NCI-H2227 (cell line): ENCODE results near the gene DDAH2.
A peak's percentile ranks its signal among the peaks of the same experiment; 100 is the strongest.
"Not testable (repeated sequence)": the region's sequence is repeated elsewhere in the genome, so short reads cannot be mapped to it uniquely, and the experiment has no call there.

Source experiments
- DNase-seq: peaks from one replicate; lab custom pipeline; 2025; ENCODE audit not compliant: unreplicated experiment; lab: John Stamatoyannopoulos, UW

DDAH2 gene

DNA sequence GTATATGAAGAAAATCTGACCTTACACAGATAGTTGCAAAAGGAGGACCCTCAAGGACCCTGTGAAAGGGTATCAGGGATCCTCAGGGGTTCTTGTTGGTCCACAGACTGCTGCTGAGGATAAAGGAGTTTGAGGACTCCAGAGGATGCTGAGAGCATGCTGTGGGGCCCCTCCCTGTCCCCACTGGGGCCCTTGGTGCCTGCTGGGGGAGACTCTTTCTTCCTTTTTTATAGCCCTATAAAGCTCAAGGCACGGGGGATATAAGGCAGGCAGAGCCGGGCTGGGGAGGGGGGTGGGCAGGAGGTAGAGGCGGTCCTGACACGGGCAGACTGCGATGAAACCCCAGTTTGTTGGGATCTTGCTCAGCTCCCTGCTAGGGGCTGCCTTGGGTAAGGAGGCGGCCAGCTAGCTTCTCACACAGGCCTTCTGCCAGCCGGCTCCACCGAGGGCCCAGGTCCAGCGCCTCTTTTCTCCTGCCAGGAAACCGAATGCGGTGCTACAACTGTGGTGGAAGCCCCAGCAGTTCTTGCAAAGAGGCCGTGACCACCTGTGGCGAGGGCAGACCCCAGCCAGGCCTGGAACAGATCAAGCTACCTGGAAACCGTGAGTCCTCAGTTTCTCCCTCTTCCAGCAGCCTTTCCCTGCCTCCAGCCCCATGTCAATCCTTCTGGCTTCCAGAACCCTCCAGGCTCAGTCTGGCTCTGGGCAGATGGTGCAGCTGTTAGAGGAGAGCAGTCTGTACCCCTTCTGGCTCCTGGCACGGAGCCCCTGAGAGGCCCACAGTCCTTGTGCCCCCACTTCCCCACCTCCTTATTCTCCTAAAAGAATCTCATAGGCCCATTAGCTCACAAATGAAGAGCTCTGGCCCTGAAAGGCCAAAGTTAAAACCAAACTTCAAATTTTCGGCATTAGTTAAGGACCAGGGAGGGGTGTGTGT is 13.8 kb downstream of the DDAH2 start, which contains the start of gene LY6G6D:
LY6G6D (plus strand) TSS at position 327 of the 937 bp plus-strand sequence; CDS start at position 335, 8 bp downstream.
- no peak for DNase-seq

DNA sequence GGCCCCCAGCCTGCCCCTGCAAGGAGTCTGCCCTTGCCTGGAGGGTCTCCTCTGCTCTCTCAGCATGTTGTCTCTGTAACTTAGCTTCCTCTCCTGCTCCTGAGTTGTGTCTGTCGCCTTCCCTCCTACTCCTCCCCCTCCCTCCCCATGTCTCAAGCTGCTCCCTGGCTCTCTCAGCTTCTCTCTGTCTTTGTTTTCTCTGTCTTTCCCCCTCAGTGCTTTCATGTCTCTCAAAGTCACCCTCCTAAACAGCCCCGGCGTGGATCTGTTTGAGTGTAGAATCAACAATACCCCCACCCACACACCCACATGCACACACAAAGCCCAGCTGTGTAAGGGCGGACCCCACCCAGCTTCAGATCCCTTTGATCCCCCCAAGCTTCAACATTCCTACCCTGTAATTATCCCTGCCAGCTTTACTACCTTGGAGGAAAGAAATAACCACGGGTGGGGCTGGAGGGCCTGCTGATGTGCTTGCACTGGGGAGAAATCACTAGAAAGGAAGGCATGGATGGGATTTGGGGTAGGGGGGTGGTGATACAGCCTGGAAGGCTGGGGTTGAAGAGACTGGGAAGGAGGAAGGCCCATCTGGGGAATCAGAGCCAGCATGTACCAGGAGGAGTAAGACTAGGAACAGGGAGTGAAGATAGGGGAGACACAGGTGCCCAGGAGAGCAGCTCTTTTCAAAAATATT is 15.0 kb downstream of the DDAH2 start:
- peak; percentile 80 for DNase-seq

GRCh38 chr6:31713465-31713864 is 15.6 kb downstream of the DDAH2 start:
- DNase-seq: no peak

GRCh38 chr6:31712296-31712695 is 16.8 kb downstream of the DDAH2 start:
- no peak for DNase-seq

GRCh38 chr6:31711233-31711632 is 17.9 kb downstream of the DDAH2 start:
- no peak for DNase-seq

DNA sequence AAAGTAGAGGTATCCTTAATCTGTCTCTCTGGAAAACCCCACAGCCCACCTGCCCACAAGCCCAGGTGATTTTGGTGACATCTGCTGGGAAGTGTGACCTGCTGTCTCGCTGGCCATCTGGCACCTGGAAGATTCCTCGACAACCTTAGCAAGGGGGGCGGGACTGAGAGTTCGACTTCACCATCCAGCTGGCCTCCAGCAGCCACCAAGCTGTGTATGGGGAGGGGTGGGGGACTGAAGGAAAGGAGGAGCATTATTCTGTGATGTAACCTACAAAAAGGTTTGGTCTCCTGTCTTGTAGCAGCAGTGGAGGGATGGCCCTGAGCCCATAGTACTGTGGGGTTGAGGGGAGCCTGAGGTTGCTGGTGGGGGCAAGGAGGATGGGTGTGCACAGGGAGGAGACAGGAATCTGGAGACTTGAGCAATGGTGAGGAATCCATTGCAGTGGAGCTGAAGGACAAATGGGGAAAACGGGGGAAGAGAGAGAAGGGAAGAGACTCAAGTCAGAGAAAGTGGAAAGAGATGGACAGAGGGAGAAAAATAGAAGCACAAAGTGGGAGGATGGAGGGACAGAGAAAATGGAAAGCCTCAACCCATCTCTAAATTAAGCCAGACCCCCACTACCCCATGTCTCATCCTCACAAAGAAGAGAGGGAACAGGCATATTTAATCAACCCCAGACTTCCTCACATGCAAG is 18.4 kb downstream of the DDAH2 start:
- DNase-seq: no peak

- not testable (repeated sequence) for DNase-seq
Measured at GRCh38 chr6:31709157-31709556, 19.9 kb downstream of the DDAH2 start.

GRCh38 chr6:31708224-31708623 is 20.9 kb downstream of the DDAH2 start:
- DNase-seq: no peak

- DNase-seq: no peak
Measured at GRCh38 chr6:31707701-31708100, 21.4 kb downstream of the DDAH2 start.

GRCh38 chr6:31706599-31706998 is 22.5 kb downstream of the DDAH2 start, which contains the start of gene LY6G6F:
Gene LY6G6F (plus strand): TSS chr6:31706866. CDS start chr6:31706907, 41 bp downstream.
- no peak for DNase-seq

- no peak for DNase-seq
Measured at GRCh38 chr6:31705931-31706330, 23.2 kb downstream of the DDAH2 start.

GRCh38 chr6:31702819-31703716 is 26.0 kb downstream of the DDAH2 start, which contains the start of gene ABHD16A:
Gene ABHD16A (minus strand): TSS chr6:31703324. CDS start chr6:31703281, 43 bp downstream.
- DNase-seq: peak; percentile 98

DNA sequence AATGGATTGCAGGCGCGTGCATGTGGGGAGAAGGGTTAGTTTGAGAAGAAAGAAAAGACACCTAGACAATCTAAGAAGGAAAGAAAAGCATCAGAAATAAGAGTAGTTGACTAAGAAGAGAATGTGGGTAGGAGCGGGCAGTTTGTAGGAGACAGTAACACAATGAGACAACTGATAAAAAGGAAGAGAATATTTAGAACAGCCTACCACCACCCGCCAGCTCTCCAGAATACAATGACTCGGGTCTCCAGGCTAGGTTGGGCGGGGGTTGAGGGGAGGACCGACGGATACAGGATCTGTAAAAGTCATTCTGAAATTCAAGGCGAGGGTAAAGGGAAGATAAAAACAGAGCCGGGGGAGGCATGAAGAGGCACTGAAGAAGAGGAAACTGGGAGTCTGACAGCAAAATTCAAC is 26.7 kb downstream of the DDAH2 start:
- no peak for DNase-seq

DNA sequence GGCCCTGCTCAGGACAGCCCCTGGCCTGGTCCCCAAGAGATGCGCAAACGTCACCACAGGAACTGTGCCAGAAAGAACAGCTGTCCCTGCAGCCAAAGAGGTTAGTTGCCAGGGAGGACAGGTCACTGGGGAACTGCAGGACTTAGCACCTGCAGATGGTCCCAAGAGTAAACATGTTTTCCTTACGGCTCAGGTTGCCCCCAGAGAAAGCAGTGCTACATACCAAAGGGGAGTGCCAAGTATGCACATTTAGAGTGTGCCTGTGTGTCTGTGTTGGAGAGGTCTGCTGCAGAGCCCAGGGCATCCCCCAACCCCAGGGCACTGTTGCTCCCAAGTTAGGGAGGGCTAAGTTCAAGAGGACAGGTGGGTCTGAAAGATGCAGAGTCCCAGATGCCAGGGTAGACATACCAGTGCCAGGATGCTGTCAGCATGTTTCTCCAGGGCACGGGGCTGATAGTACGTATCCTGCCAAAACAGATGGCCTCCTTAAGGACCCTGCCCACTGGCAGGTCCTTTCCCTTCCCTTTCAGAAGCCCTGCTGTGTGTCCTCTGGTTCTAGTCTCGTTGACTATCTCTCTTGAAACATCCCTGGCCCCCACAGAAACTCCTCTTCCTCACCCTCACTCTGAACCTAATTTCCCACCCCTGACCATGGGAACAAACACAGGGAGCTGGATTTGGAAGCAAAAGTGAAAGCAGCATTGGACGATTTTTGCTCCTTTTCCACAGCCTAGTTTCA is 27.3 kb downstream of the DDAH2 start:
- no peak for DNase-seq

GRCh38 chr6:31700740-31701401 is 28.2 kb downstream of the DDAH2 start:
- DNase-seq: no peak

GRCh38 chr6:31697555-31697954 is 31.5 kb downstream of the DDAH2 start:
- DNase-seq: no peak

DNA sequence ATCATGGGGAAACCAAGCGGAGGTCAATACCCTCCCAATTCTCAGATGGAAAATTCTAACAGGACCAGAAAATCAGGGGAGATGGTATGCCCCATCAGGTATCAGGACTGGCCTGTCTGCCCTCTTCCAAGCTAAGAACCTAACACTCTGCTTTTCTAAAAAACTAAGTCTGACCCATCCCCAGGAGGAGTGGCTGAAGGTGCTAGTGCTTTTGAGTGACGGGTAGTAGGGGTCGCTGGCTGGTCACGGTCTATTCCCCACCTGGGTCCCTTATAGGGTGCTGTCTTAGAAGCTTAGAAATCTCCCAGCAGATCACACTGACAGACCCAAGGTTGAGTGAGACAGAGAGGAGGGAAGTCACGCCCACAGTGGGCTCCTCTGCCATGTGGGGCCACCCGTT is 35.6 kb downstream of the DDAH2 start:
- no peak for DNase-seq

DNA sequence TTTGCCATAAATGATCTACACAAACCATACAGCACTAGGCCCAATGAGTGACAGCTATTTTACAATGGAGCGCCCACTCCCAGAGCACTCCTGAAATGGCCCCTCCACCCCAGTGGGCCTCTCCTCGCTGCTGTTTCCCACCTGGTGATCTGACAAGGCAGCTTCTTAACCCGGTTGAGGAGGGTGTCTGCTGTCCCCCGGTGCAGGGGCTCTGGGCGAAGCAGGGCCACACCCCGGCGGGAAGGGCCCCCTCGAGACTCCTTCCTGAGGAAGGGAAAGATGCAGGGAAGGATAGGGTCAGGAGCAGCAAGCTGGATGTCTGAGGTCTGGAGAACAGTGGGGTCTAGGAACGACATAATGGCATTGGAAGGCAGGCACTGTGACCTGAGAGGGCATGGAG is 36.2 kb downstream of the DDAH2 start:
- no peak for DNase-seq

DNA sequence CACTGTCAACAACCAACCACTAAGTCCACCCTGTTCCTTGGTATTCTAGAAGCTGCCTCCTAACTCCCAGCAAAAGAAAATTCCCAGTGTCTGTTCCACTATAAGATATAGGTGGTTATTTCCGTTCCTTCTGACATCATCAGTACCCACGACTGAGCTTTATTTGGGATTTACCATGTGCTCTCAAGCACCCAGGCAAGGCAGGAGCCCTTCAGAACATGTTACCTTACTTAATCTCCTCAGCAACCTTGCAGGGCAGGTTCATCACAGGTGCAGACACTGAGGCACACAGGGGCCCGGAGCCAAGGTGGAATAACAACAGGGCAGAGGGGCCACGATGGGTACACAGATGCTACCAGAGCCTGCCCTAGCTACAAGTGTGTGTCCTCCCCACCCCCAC is 36.7 kb downstream of the DDAH2 start:
- no peak for DNase-seq
